OCI-LY7 (cell line): Measurements from ENCODE around the gene ZHX3. TPM values are rescaled to one million over a fixed set of nuclear protein-coding genes. Genes with fewer than 3 reads are reported as not detected.

Experiments used
- BruUV-seq: library from RNA; stranded (reverse); fragments of 400-500 nt; replicated peaks from 2 replicates; lab custom pipeline; 2021; lab: Mats Ljungman, UMichigan
- CTCF ChIA-PET: fragments of 300-600 bp; sonication (Branson Sonifier 250); formaldehyde crosslinking; loops from one replicate; lab custom pipeline; 2022; ENCODE audit warnings: antibody characterized with exemption; ENCODE audit not compliant: unreplicated experiment; lab: Charles Lee
- POLR2A ChIA-PET: fragments of 300-600 bp; sonication (Branson Sonifier 250); formaldehyde crosslinking; loops from one replicate; lab custom pipeline; 2022; ENCODE audit warnings: antibody characterized with exemption; lab: Charles Lee
- DNase-seq: peaks from one replicate; pipeline ENCODE4 v3.0.0-alpha.2; 2015; ENCODE audit warnings: low spot score
- H2AFZ ChIP-seq: fragments of 200-600 bp; sonication (generic), shearing (Covaris generic); 2 replicates; pipeline ENCODE4 v1.6.1; 2014; ENCODE audit warnings: mild to moderate bottlenecking, antibody characterized with exemption, low read length, moderate library complexity
- H3K27ac ChIP-seq: fragments of 200-600 bp; sonication (generic); 2 replicates; pipeline ENCODE4 v1.5.1; 2014; ENCODE audit warnings: mixed run types, low read depth, mild to moderate bottlenecking, moderate library complexity, low read length, inconsistent platforms; ENCODE audit not compliant: poor library complexity, severe bottlenecking
- H3K36me3 ChIP-seq: fragments of 200-600 bp; sonication (generic); 2 replicates; pipeline ENCODE4 v1.6.1; 2014; ENCODE audit warnings: mild to moderate bottlenecking, antibody characterized with exemption, low read length, moderate library complexity, mixed read lengths; ENCODE audit not compliant: insufficient read depth
- H3K4me1 ChIP-seq: fragments of 200-600 bp; sonication (generic); 2 replicates; pipeline ENCODE4 v1.5.1; 2014; ENCODE audit warnings: mild to moderate bottlenecking, low read length; ENCODE audit not compliant: insufficient read depth, poor library complexity, severe bottlenecking
- H3K4me2 ChIP-seq: fragments of 200-600 bp; sonication (generic); 2 replicates; pipeline ENCODE4 v1.6.1; 2014; ENCODE audit warnings: mild to moderate bottlenecking, low read length
- H3K4me3 ChIP-seq: fragments of 200-600 bp; sonication (generic); 2 replicates; pipeline ENCODE4 v1.5.1; 2014; ENCODE audit warnings: mild to moderate bottlenecking, low read depth, low read length; ENCODE audit not compliant: poor library complexity, severe bottlenecking
- H3K79me2 ChIP-seq: fragments of 200-600 bp; sonication (generic); 2 replicates; pipeline ENCODE4 v1.6.1; 2016; ENCODE audit warnings: low read depth, mild to moderate bottlenecking, low read length, moderate library complexity, mixed read lengths; ENCODE audit not compliant: insufficient read depth
- H3K9me2 ChIP-seq: fragments of 200-600 bp; sonication (generic); 2 replicates; pipeline ENCODE4 v1.6.1; 2016; ENCODE audit warnings: mild to moderate bottlenecking, low read length, mixed read lengths; ENCODE audit not compliant: insufficient read depth
- H3K9me3 ChIP-seq: fragments of 200-600 bp; sonication (generic); 2 replicates; pipeline ENCODE4 v1.6.1; 2014; ENCODE audit warnings: mild to moderate bottlenecking, mixed run types, low read length, mixed read lengths
- H4K20me1 ChIP-seq: fragments of 200-600 bp; sonication (generic); 2 replicates; pipeline ENCODE4 v1.6.1; 2014; ENCODE audit warnings: mild to moderate bottlenecking, antibody characterized with exemption, low read length, moderate library complexity, mixed read lengths; ENCODE audit not compliant: insufficient read depth
- CTCF ChIP-seq: fragments of 200-600 bp; sonication (generic); conservative IDR thresholded peaks from 2 replicates; pipeline ENCODE4 v1.5.1; 2014; ENCODE audit warnings: mild to moderate bottlenecking, antibody characterized with exemption, low read length, moderate library complexity, mixed read lengths
- EZH2phosphoT487 ChIP-seq: fragments of 200-600 bp; sonication (generic); IDR thresholded peaks from 2 replicates; pipeline ENCODE4 v1.6.1; 2018; ENCODE audit warnings: low read depth, borderline replicate concordance, mild to moderate bottlenecking, mixed run types, antibody characterized with exemption, low read length, moderate library complexity, mixed read lengths
- intact Hi-C: fragments of 100-400 bp; cut with micrococcal nuclease; formaldehyde crosslinking; loops from one replicate; pipeline ENCODE4 v1.10.0; 2022; ENCODE audit not compliant: unreplicated experiment
- total RNA-seq, 2 experiments: library from RNA; depleted of rRNA in 1 of 2; stranded (reverse); fragments of >200 nt in 1 of 2; shearing (Covaris generic) in 1 of 2; gene quantifications; 2 replicates each; pipeline ENCODE4 v1.2.3, GENCODE V29; 2014 to 2022

The ZHX3 gene
- total RNA-seq, 2 experiments from 2014 or later = 5.8 to 16.9 TPM

GRCh38 chr20:41277049-41277448 lies 40.5 kb downstream of the ZHX3 start:
- Histone ChIP-seq H3K9me3 (no peaks in the 10 kb centered on the region), H3K36me3 (no peaks in the 10 kb centered on the region), H3K4me3 (no peak overlapping the region), H3K27ac (no peak overlapping the region), H4K20me1 (no peaks in the 10 kb centered on the region), H2AFZ (no peak overlapping the region), H3K4me1 (no peaks in the 10 kb centered on the region), H3K4me2 (no peak overlapping the region), H3K79me2 (no peaks in the 10 kb centered on the region), H3K9me2 (no peaks in the 10 kb centered on the region)
- no peak for TF ChIP-seq EZH2phosphoT487
- no peak for TF ChIP-seq CTCF
- DNase-seq = no peak
- POLR2A ChIA-PET = no interaction called here
- intact Hi-C loops = no loop called here
- no TSS peak for BruUV-seq
- CTCF ChIA-PET = no interaction called here

- no peaks in the 10 kb centered on the region for H3K36me3 ChIP-seq
- no peaks in the 10 kb centered on the region for H3K79me2 ChIP-seq
- H3K4me2 ChIP-seq = no peak overlapping the region
- no peaks in the 10 kb centered on the region for H3K4me1 ChIP-seq
- intact Hi-C loops = no loop called here
- H2AFZ ChIP-seq = no peak overlapping the region
- H3K9me2 ChIP-seq = no peaks in the 10 kb centered on the region
- no peak for DNase-seq
- ChIA-PET CTCF (no interaction called here), POLR2A (interaction anchor here (0.6 kb wide), 2 partner anchors 8 to 52 kb away, joined by 3 to 5 read pairs; no protein-coding TSS in a partner anchor)
- no peaks in the 10 kb centered on the region for H4K20me1 ChIP-seq
- H3K27ac ChIP-seq = no peak overlapping the region
- TF ChIP-seq EZH2phosphoT487 = no peak
- TF ChIP-seq CTCF = no peak
- H3K4me3 ChIP-seq = no peak overlapping the region
- no peaks in the 10 kb centered on the region for H3K9me3 ChIP-seq
- BruUV-seq = no TSS peak
Measured at GRCh38 chr20:41276317-41276751, 41.2 kb downstream of the ZHX3 start.

DNA sequence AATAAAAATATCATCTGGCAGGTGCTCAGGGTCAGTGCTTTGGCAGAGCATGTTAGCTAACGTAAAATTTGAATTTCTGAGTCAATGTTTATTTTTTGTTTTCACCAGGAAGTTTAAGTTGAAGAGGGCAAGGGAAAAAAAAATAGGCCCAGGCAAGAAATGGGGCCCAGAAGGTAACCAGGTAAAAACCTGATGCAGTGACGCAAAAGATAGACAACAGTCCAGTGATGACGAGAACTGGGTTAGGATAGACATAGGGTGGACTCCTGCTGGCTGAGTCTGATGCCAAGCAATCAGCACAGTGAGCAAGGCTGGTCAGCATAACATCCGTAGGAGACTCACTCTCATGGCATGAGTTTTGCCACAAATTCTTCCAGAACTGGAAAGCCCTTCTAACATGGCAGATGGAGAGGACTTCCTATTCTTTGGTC lies 42.2 kb downstream of the ZHX3 start:
- H3K9me2 ChIP-seq = no peaks in the 10 kb centered on the region
- BruUV-seq = no TSS peak
- ChIA-PET POLR2A (interaction anchor here (0.7 kb wide), 1 partner anchor 19 kb away, joined by 3 read pairs; no protein-coding TSS in a partner anchor), CTCF (no interaction called here)
- no peaks in the 10 kb centered on the region for H3K9me3 ChIP-seq
- no peaks in the 10 kb centered on the region for H3K36me3 ChIP-seq
- no peak overlapping the region for H3K4me2 ChIP-seq
- TF ChIP-seq EZH2phosphoT487 = no peak
- H3K79me2 ChIP-seq = no peaks in the 10 kb centered on the region
- DNase-seq = no peak
- no peaks in the 10 kb centered on the region for H3K4me1 ChIP-seq
- no peak overlapping the region for H3K4me3 ChIP-seq
- H3K27ac ChIP-seq = no peak overlapping the region
- no peak overlapping the region for H2AFZ ChIP-seq
- intact Hi-C loops = no loop called here
- no peaks in the 10 kb centered on the region for H4K20me1 ChIP-seq
